Activated T-cell treated with anti-CD3 and anti-CD28 coated beads, Interleukin-2, amount 50 U/mL, for 1 hour (primary cell): ENCODE results near the gene PRR23A.
"Not testable (repeated sequence)": the region's sequence is repeated elsewhere in the genome, so short reads cannot be mapped to it uniquely, and the experiment has no call there.

Experiments used
- DNase-seq: peaks from one replicate; pipeline ENCODE4 v3.0.0-alpha.2; 2020

Gene PRR23A

GRCh38 chr3:139006051-139006716 lies at the start of gene PRR23A:
TSS of gene PRR23A (minus strand) at chr3:139006268. CDS start at chr3:139006268, 0 bp downstream.
- no peak for DNase-seq

DNA sequence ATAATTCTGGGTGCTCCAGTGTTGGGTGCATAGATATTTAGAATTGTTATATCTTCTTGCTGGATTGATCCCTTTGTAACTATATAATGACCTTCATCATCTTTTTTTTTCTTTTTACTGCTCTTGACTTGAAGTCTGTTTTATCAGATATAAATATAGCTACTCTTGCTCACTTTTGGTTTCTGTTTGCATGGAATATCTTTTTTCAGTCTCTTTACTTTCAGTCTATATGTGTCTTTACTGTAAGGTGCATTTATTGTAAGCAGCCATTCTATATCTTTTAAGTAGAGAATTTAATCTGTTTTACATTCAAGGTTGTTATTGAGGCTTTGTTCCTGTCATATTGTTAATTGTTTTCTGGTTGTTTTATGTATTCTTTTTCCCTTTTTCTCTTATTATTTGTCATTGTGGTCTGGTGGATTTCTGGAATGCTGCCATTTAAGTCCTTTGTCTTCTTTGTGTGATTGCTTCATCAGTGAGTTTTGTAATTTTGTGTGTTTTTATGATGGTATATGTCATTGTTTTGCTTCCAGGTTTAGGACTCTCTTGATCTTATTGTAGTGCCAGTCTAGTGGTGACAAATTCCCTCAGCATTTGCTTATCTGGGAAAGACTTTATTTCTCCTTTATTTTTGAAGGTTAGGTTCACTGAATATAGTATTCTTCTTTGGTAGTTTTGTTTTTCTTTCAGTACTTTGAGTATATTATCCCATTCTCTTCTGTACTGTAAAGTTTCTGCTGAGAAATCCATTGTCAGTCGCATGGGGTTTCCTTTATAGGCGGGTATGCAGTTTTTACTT lies 46.9 kb upstream of the PRR23A start:
- no peak for DNase-seq

DNA sequence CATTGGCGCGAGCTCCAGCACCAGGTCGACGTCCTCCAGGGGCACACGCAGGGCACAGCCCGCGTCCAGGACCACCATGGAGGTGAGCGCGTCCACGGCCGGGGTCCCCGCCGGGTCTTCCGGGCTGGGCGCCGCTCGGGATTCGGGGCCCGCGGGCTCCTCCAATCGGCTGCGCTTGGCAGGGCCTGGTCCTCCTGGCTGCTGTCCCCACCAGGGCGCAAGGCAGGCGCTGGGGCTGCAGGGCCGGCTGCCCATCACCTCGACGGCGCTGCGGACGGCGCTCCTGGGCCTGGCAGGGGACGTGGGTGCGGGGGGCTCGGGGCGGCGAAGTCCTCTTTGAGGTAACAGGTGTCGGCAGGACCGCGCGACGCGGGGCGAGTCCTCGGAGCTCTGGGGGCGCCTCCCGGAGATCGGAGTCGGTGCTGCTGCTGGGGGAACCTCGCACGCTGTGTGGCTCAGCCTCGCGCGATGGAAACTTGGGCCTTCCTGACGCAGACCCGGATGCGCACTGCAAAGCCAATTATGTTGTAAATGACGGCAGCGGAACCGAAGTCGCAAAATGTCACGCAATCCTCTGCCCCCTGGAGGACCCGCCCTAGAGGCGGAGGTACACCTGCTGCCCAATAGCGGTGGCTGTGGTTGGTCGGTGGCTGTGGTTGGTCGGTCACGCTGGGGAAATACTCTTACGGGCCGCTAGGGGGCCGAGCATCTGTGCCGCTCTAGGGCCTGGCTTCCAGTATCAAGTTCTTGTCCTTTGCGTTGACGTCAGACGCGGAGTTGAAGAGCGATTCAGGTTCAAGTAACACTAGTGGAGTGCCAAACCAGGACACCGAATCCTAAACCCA lies 38.5 kb upstream of the PRR23A start, which contains the start of gene PRR23C:
Gene PRR23C (minus strand): TSS at position 527 of the 845 bp plus-strand sequence. CDS start 272 bp downstream, at position 255.
- DNase-seq = no peak

DNA sequence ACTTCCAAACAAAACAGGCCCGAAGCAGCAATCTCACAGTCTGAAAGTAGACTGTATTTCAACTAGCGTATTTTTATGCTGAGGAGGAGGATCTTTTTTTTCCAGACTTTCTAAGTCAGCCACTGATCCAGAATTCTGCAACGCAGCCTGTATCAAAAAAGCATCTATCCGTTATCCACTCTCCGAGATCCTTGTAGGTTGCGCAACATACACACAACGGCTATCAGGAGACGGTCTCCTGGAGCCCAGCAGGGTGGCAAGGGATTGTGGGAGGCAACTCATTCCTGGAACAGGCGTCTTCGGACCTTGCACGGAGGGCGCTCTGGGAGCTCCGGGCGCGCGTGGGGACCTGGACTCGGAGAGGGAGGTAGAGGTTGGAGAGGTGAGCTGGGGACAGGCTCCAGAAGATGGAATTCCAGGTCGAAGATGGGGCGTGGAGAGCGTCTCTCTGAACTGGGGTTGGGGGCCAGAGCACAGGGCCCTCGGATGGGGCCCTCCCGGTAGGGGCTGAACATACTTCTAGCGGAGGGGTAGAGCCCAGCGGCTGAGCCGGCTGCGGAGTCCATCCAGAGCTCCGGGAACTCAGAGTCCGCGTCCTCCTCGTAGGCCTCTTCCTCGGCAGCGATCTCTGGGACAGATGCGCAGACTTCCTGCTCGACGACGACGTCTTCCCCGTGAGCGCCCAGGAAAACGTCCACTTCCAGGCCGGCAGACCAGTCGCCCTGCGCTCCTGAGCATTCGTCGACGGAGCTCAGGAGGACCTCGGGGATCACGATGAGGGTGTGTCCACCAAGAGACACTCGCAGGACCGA lies 37.7 kb upstream of the PRR23A start:
- no peak for DNase-seq

DNA sequence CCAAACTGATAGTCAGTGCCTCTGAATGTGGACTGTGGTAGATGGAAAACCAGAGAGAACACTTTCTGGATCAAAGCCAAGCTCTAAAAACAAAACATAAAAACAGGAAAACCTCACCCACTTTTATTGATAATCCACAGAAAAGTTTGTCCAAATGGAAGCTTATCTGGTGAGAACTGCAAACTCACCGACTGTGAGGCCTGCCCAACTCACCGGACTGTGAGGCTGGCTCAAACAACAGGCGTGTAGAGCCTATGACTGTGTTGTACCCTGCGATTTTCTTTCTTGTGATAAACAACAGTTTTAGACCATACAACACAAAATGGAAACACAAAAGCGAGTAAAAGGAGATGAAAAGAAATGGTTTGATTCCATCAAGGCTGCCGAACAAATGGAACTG lies 31.4 kb upstream of the PRR23A start:
- no peak for DNase-seq

DNA sequence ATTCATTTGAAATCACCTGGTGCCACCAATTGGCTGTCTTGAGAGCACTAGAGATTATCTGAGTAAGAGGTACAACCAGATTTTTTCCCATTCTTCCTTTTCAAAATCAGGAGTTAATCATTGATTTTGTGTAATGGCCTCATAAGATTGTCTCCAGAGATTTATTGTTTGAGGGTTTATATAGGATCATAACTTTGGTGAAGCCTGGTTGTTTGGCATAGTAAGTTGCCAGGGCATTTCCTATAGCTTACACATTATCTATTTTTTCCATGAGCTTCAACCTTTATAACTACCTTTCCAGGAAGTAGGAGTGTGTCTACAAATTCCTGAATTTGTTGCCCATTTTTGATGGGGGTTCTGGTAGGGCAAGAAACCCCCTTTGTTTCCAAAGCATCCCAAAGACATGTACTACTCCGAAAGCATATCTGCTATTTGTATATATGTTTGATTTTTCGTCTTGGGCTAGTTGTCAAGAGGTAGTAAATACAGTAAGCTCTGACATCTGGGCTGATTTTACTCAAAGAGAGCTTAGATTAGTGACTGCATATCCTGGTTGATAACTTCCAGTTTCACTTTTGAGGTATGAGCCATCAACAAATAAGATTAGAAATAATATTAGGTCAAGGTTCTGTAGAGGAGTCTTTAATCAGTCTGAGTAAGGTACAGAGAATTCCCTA lies 26.4 kb upstream of the PRR23A start:
- DNase-seq = no peak

- DNase-seq = not testable (repeated sequence)
These were observed 24.5 kb upstream of the PRR23A start for GRCh38 chr3:139030576-139030975.

- DNase-seq = no peak
These were observed 18.9 kb upstream of the PRR23A start for GRCh38 chr3:139024968-139025367.

GRCh38 chr3:139020868-139021234 lies 14.8 kb upstream of the PRR23A start, which contains the start of gene PRR23B:
TSS of gene PRR23B (minus strand) at chr3:139020926. CDS start at chr3:139020661, 265 bp downstream.
- no peak for DNase-seq

DNA sequence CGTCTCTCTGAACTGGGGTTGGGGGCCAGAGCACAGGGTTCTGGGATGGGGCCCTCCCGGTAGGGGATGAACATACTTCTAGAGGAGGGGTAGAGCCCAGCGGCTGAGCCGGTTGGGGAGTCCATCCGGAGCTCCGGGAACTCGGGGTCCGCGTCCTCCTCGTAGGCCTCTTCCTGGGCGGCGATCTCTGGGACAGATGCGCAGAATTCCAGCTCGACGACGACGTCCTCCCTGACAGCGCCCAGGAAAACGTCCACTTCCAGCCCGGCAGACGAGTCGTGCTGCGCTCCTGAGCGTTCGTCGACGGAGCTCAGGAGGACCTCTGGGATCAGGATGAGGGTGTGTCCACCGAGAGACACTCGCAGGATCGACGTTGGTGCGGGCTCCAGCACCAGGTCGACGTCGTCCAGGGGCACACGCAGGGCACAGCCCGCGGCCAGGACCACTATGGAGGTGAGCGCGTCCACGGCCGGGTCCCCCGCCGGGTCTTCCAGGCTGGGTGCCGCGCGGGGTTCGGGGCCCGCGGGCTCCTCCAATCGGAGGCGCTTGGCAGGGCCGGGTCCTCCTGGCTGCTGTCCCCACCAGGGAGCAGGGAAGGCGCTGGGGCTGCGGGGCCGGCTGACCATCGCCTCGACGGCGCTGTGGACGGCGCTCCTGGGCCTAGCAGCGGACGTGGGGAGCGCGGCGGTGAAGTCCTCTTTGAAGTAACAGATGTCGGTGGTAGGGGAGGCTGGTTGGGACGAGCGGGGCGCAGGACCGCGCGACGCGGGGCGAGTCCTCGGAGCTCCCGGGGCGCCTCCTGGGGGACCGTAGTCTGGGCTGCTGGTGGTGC lies 14.2 kb upstream of the PRR23A start:
- DNase-seq = no peak

DNA sequence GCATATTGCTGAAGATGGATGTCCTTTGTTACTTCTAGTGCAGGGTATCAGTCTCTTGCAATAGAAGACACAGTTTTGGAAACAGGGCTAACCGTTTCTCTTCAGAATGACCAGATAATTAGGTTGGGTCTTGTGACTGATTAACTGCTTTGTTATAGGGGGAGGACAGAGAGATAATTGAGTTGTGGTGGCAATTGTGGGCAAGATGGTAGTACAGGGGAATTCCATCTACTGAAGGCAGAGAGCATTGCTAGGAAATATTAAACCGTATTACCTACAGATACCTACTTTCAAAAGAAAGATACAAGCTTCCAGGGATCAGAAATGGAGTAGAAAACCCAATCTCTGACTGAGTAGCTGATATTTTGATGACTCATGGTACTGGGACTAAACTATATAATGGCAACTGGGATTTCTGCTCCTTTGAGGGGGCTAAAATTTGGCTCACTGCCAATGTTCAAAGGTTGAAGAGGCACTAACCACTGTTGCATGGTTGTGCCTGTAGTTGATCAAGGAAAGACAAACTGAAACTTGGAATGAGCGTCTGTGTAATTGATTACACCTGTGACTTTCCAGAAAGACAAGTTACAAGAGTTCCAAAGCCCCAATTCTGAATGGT lies 10.5 kb upstream of the PRR23A start:
- DNase-seq = no peak

GRCh38 chr3:139005356-139005993 lies 593 bp downstream of the PRR23A start:
- DNase-seq = no peak

DNA sequence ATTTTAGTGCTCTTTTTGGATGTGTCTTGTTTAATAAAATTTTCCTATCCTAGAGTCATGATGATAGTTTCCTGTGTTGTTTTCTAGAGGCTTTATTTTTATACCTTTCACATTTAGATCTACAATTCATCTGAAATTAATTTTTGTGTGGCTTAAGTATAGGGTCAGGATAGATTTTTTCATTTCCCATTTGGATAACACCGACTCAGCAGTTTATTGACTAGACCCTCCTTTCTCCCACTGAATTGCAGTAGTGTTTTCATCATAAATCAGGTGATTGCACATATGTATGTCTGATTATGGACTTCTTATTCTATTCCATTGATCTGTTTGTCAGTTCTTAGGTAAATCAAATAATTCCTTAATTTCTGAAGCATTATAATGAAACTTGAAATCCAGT lies 10.4 kb downstream of the PRR23A start:
- DNase-seq = no peak

DNA sequence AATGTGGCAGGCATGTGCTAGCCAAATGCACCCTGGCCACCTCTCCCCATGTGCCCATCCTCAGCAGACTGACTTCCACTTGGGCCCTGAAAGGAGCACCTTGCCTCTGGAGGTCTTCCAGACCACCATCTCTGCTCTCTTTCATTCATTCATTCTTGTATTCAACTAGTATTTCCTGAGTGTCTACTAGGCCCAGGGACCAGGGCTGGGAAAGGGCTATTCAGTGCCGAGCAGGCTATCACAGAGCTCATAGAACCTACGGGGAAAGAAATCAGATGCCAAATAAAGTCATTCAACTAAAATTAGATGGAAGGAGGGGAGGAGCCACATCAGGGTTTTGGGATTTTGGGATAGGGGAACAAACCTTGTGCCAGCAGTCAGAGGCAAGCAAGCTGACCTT lies 18.9 kb downstream of the PRR23A start:
- no peak for DNase-seq

DNA sequence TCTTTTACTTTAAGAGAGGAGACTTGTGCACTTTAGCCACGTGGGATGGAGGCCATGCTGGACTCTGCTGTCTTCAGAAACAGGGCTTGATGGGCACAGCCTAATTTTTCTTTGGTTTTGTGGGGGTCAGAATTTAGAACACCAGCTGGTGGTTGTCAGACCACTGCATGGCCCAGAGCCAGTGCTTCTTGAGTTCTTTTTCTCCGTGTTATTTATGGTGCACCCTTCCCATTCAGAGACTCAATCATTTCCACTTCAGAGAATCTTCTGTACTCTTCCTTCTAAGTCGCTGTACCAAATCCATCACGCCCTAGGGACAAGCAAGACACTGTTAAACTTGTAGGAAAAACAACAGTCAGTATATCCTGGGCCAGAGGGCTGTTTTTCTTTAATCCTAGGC lies 20.1 kb downstream of the PRR23A start:
- no peak for DNase-seq

DNA sequence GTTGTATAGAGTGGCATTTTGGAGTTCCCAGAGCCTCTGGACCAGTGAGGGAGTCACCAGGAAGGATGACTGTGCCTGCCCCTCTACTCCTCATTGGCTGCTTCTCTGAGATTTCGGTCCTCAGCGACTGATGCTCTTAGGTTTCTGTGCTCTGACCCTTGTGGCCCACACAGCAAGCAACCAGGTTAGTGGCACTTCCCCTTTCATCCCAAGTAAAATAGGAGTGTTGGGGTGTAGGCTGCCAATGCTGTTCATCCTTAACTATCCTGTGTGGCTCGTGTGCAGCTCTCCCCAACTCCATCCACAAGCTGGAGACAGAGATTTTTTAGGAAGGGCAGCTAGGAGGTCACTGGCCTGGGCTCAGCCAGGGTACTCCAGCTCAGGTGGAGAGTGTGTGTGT lies 21.3 kb downstream of the PRR23A start:
- no peak for DNase-seq

GRCh38 chr3:138976047-138976446 lies 30.0 kb downstream of the PRR23A start:
- no peak for DNase-seq

DNA sequence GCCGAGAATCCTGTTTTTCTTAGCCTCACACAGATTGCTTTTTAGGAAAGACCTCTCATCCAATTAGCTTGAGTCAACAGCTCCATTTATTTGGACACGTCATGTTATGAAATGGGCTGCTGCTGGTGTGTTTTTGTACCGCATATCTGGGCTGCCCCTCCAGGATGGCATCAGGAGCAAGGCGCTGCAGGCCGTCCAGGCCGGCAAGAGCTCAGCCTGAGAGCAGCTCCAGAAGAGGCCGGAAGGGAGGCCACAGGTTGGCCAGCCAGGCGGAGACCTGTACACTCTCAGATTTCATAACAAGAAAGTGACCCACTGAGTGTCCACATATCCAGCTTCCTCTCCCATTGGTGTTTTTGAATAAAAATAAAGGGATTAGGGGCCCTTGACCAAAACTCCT lies 30.7 kb downstream of the PRR23A start:
- no peak for DNase-seq

DNA sequence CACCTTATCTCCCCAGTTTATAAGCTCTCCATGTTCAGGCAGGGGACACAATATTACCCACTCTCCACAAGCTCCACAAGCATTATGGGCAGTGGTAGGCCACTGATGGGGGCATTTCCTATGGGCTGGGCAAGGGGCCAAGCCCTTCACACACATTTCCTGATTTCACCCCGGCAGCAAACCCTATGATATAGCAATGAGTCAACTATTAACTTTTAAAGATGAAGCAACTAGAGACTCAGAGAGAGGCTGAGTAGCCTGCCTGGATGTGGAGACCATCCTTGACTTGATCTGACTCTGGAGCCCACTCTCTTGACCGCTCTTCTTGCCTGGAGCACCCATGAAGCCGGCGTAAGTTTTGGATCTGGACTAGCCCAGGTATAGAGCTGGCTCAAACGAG lies 31.6 kb downstream of the PRR23A start:
- DNase-seq = no peak

DNA sequence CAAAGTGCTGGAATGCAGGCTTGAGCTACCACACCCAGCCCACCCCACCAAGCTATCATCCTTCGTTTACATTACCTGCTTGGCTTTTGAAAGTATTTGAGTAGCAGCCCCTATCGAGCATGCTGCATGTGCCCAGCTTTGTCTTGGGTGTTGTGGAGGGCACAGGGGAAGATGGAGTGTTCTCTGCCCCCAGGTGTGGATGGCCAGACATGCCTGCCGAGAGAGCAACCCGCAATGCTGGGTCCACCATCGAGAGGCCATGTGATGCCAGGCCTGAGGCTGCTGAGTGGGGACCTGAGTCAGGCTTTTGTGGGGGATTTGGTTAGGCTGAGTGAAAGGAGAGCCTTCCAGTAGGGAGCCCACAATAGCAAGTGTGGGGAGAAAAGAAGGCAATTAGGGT lies 33.1 kb downstream of the PRR23A start:
- DNase-seq = no peak
